Smooth muscle cell of the brain vasculature (primary cell): ENCODE measurements around the gene MREG.

Experiments
- DNase-seq: peaks from one replicate; pipeline ENCODE4 v3.0.0-alpha.2; 2012; ENCODE audit warnings: low read depth, low spot score

Gene MREG

GRCh38 chr2:215895330-215895729 lies 118.0 kb downstream of the MREG start:
- DNase-seq, result no peak
